B cell (primary cell): ENCODE results near the gene CALCOCO1.

ENCODE experiments used
- EZH2 ChIP-seq: IDR thresholded peaks from 2 replicates; pipeline ENCODE4 v1.6.1; 2012; ENCODE audit warnings: borderline replicate concordance, low read depth, mild to moderate bottlenecking, moderate library complexity, low read length; ENCODE audit not compliant: insufficient read depth, poor library complexity, severe bottlenecking
- TF ChIP-seq, protein P1 (sequence below): fragments of 200-600 bp; IDR thresholded peaks from one replicate; pipeline ENCODE4 v1.8.0; 2022; ENCODE audit warnings: antibody characterized with exemption, mild to moderate bottlenecking

GRCh38 chr12:53684654-53685220, 42.5 kb downstream of the CALCOCO1 start:
- TF ChIP-seq, protein P1, sequence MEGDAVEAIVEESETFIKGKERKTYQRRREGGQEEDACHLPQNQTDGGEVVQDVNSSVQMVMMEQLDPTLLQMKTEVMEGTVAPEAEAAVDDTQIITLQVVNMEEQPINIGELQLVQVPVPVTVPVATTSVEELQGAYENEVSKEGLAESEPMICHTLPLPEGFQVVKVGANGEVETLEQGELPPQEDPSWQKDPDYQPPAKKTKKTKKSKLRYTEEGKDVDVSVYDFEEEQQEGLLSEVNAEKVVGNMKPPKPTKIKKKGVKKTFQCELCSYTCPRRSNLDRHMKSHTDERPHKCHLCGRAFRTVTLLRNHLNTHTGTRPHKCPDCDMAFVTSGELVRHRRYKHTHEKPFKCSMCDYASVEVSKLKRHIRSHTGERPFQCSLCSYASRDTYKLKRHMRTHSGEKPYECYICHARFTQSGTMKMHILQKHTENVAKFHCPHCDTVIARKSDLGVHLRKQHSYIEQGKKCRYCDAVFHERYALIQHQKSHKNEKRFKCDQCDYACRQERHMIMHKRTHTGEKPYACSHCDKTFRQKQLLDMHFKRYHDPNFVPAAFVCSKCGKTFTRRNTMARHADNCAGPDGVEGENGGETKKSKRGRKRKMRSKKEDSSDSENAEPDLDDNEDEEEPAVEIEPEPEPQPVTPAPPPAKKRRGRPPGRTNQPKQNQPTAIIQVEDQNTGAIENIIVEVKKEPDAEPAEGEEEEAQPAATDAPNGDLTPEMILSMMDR = no peak
- no peak for TF ChIP-seq EZH2
